HG03520 (cell line): Measurements from ENCODE around the gene HSD17B7.
"Not testable (repeated sequence)": the region's sequence is repeated elsewhere in the genome, so short reads cannot be mapped to it uniquely, and the experiment has no call there.

Source experiments
- ATAC-seq: cut with Tn5 transposase; IDR thresholded peaks from one replicate; pipeline ENCODE4 v1.9.1; 2021; ENCODE audit warnings: mild to moderate bottlenecking, moderate library complexity; ENCODE audit not compliant: unreplicated experiment

Gene HSD17B7, protein sequence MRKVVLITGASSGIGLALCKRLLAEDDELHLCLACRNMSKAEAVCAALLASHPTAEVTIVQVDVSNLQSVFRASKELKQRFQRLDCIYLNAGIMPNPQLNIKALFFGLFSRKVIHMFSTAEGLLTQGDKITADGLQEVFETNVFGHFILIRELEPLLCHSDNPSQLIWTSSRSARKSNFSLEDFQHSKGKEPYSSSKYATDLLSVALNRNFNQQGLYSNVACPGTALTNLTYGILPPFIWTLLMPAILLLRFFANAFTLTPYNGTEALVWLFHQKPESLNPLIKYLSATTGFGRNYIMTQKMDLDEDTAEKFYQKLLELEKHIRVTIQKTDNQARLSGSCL

DNA sequence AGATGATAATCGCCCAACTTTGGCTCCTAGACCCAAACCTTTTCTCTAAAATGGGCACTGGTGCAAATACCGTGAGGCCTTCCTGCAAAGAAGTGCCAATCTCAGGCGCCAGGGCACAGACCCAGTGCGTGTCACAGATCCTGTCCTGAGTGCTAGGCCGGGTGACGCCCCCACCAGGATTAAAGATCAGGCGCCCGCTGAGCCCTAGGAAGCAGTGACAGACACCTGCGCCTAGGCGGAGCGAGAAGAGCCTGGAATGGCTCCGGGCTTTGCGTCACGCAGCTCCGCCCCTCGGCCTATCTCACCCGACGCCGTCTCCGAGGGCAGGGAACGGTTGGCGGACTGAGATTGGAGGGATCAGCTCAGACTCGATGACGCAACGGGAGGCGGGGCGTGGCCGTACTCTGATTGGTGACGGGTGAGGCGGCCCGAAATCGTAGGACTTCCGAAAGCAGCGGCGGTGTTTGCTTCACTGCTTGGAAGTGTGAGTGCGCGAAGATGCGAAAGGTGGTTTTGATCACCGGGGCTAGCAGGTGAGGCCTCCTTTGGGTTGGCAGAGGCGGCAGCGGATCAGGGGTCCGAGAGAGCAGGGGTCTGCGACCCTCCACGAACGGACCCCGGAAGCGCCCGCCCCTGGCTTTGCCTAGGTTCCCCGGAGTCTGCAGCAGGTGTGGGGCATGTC, at the start of gene HSD17B7:
Gene HSD17B7, plus strand, starts transcription at position 400 of the 682 bp plus-strand sequence. Its CDS starts 99 bp downstream, at position 499.
- ATAC-seq, result peak; percentile 99

DNA sequence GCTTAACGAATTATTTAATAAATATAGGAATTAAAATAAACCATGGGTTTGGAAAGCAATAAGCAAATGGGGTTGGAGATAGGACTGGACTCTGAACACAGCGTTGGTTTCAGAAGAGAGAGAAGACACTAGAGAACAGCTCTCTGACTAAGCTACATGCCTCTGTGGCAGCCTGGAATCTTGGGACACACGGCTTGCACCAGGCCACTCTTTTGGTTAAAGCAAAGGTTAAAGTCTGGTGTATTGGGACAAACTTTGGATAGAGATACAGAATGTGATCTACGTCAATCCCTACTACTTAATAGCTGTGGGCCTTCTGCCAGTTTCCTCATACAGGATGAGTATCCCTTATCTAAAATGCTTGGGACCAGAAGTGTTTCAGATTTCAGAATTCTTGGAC, 49.7 kb upstream of the HSD17B7 start:
- no peak for ATAC-seq

DNA sequence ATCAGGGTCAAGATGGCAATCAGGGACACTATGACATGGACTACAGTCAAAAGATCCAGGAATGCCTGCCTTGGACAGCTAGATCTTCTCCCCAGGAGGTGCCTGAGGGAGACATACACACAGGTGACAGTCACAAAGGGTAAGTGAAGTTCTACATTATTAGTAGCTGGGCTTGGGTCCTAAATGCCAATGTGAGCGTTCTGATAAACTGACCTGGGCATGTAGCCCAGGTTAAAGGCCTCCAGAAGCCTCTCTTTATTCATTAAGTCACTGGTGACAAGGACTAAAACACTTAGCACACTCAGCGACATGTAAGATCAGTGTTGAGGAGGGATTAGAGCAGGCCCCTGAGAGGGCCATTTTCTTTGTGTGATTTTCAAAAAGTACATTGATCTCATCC, 48.9 kb upstream of the HSD17B7 start:
- no peak for ATAC-seq

DNA sequence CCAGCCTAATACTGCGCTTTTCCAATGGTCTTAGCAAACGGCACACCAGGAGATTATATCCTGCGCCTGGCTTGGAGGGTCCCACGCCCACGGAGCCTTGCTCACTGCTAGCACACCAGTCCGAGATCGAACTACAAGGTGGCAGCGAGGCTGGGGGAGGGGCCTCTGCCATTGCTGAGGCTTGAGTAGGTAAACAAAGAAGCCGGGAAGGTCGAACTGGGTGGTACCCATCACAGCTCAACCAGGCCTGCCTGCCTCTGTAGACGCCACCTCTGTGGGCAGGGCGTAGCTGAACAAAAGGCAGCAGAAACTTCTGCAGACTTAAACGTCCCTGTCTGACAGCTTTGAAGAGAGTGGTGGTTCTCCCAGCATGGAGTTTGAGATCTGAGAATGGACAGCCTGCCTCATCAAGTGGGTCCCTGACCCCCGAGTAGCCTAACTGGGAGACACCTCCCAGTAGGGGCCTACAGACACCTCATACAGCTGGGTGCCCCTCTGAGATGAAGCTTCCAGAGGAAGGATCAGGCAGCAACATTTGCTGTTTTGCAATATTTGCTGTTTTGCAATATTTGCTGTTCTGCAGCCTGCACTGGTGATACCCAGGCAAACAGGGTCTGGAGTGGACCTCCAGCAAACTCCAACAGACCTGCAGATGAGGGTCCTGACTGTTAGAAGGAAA, 44.1 kb upstream of the HSD17B7 start:
- not testable (repeated sequence) for ATAC-seq

DNA sequence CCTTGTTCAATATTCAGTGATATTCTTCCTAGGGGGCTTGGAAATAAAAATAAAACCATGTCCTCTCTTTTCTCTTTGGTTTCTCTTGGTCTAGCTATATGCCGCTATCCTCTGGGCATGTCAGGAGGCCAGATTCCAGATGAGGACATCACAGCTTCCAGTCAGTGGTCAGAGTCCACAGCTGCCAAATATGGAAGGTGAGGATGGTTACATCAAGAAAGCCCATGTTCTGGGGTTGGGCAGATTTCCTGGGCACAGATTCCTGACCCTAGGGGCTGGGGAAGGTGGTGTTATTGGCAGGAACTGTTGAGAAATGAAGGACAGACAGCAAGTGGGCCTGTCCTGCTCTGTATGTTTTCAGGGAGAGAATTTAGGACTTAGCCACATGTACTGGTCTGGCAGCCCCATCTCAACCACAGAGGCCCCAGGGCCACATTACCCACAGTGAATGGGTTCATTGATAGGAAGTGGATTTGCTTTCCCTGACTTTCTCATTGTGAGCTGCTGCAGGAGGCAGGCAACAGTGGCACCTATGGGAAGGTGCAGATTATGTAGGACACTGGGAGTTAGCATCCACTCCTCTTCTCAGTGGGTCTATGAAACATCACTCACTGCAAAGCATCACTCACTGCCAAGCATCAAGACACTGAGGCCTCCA, 37.4 kb upstream of the HSD17B7 start:
- ATAC-seq, result no peak

DNA sequence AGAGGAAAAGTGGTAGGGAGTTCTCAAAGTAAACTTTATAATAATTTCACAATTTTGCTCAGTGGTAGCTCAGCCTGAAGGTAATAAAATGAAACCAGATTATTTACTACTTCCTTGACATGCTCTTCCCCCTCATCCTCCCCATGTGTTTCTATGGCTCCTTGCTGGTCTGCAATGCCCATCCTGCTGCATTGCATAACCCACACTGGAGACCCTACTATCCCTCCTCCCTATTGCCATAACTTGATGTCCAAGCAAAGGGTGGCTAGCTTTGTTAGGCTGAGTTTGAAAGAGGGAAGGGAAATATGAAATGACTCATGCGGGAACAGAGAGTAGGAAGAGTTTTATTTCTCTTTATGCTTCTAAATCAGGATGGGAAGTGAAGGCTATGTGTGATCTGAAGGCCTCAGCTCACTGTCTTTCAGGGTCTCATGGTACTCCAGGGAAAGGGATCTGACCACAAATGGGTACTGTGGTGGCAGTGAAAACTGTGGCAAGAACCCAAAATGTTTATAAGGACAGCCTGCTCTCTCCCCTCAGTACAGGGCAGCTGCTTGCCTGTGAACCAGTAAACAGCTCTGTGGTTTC, 36.4 kb upstream of the HSD17B7 start:
- ATAC-seq, result no peak

DNA sequence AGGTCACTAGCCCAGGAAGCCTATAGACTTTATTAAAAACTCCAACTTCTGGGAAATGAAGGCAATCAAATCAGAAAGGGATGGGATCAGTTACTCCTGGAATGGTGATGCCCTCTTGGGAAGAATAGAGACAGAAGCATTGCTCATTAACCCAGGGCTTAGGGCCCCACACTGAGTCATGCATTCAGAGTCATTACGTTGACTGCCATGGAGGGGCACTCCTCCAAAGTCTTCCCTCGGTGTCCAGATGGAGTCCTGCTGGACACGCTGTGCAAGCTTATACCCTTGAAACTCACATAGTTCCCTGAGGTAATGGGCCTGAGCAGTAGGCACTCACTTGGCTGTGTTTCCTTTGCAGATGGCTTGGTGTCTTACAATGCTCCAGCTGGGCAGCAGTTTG, 35.2 kb upstream of the HSD17B7 start:
- no peak for ATAC-seq

DNA sequence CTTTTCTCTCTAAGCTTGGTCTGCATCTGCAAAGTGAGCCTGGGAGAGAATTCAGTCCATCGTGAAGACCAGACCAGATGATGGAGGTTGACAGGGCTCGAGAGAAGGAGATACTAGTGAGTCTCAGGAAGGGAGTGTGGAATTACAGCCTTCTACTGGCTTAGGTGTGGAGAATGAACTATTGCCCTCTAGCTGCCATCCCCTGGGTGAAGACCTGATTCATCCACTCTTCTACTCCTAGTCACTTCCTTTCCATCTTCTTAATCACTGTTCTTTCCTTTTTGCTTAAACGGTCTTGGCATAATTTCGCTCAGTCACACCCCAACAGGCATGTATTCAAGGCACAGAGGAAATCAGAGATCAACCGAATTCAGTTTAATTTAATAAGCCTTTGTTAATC, 34.0 kb upstream of the HSD17B7 start:
- no peak for ATAC-seq

DNA sequence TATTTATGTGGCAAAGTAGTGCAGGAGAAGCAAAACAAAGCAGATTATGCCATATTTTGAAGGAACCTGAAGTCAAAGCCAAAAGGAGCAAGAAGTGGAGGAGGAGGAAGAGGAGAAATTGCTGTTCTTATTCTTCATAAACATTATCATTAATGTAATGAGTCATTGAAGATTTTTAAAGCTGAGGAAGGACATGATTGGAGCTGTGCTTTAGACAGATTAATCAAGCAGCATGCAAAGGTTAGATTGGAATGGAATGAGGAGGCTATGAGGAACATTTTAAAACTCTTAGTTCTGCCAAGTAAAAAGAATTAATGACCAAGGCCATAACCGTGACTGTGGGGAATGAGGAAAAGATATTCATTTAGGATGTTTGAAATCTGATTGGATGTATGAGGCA, 33.0 kb upstream of the HSD17B7 start:
- no peak for ATAC-seq

DNA sequence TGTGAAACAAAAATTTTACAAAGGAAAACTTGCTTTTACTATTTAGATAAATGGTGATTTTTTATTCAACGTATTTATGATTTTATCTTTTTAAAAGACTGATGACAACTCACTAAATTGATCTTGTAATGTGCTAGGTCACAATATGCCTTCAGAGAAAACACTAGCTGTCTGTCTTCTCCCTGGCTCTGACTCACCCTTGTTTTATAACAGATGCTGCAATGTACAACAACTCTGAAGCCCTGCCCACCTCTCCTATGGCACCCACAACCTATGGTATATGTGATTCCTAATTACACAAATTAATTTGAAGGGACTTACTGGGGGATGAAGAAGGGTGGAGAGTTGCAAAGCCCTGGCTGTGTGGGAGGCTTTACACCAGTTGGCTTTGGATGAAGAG, 24.7 kb upstream of the HSD17B7 start:
- ATAC-seq, result no peak

DNA sequence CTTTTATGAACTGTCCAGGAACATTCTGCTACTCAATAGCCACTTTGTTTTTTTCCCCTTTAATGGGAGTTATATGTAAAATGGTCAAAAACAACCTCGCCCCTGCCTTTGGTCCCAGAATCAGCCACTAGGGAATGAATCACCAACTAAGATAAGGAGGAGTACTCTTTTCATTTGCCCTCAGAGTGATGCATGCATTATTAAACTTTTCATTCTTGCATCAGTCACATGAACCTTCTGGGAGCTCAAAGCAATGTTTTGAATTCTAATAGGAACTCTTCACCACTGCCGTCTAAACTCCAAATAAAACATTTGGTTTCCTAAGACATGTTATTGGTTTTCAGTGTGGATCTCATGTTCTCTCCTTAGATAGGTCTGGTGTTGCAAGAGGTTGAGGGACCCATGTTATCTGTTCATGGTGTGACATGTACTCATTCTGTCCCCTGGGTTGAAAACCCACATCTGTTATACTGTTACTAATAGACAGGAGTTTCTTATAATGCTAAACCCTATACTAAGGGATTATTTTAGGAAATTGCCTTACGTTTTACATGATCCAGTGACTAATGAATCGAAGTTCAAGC, 17.8 kb upstream of the HSD17B7 start:
- no peak for ATAC-seq

DNA sequence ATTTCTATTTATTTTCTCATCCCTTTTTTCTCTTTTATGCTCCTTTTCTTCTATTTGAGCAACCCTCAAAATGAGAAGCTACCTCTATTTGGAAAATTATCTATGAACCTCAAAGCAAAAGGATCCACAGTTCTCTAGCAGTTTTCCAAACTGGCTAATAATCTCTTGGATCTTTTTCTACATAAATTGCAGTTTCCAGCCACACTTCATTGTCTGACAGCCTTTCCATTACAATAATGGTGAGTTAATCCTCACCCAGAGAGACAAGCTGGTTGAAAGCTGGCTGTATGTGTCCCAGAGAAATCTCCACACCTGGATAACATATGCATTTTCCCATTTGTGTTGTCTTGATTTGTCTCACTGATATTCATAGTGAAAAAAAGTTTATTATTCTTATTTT, 16.5 kb upstream of the HSD17B7 start:
- no peak for ATAC-seq

DNA sequence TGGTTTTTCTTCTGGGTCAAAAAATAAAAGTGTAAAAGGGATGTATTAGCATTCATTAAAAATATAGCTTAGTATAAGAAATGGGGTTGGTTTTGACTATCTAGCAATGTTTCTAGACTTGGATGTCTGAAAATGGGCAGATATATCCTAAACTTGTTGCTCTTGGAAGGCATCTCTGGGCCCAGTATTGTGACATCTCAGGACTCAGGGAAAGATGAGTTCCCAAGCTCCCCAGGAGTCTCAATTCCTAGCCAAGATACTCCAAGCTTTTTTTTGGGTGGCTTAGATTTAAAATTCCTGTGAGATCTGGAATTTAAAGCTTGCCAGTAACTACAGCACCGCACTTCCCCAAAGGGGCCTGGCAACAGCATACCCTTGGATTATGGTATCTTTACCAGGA, 11.5 kb upstream of the HSD17B7 start:
- ATAC-seq, result no peak

DNA sequence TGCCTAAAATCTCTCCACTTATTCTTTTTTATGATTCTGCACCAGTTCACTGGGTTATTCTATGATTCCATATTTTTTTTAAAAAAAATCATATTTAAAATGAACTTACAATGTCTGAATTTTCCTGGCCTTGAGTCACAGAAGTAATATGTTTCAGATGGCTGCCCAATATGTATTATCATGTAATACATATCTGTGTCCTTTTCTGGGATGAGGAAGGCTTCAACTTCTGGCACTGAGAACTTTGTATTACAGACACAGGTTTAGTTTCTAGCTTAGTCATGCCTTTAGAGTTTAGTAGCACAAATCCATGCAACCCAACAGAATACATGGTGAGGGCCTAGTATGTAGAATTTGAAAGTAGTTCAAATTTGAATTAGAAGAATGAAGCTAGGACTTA, 7.8 kb upstream of the HSD17B7 start:
- ATAC-seq, result no peak

DNA sequence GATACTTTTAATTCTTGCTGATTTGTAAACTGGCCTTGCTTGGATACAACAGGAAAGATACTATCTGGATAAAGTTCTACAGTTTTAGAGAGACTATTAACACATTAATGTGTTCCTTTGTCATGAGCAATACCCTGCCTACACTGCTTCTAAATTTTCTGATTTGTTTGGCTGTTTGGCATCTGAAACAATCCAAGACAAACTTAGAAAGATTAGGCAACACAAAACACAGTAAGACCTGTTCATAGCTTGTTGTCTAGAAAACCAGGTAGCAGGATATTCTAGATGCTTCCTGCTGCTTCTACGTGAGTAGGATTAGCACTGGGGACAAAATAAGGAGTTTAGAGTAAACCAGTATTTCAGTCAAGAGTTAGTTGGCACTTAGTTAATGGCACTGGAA, 5.6 kb upstream of the HSD17B7 start:
- ATAC-seq, result not testable (repeated sequence)

DNA sequence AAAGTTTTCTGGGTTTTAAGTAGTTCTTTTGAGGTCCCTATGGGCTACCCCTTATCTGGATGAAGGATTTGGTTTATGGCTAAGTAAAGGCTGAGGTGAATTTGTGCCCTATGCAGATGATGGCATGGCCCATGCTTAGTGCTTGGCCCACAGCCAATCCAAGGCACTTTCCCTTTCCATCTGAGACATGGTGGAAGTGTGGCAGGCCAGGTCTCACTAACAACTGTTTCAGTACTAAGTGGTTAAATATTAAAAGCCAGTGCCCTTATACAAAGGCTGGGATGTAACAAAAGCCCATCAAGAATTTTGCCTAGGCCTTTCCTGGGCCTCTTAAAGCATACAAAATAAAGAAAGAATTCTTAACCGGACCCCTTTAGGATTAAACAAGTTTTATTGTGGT, 1.7 kb upstream of the HSD17B7 start:
- ATAC-seq, result not testable (repeated sequence)

DNA sequence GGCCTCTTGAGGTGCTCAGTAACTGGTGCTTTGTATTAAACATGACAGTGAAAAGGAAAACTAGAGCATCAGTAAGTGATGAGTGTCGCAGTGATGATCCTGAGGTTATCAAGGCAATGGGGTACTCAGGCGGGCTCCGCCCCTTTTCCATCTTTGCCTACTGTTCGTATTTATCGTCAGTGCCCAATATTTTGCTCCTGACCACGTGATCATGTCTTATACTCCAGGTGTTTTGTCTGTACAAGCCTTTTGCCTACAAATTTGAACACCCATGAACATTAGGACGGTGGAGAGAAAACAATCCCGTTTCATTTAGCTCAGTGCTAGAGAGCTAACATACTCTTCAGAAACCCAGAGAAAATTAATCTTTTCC, 469 bp downstream of the HSD17B7 start:
- not testable (repeated sequence) for ATAC-seq

DNA sequence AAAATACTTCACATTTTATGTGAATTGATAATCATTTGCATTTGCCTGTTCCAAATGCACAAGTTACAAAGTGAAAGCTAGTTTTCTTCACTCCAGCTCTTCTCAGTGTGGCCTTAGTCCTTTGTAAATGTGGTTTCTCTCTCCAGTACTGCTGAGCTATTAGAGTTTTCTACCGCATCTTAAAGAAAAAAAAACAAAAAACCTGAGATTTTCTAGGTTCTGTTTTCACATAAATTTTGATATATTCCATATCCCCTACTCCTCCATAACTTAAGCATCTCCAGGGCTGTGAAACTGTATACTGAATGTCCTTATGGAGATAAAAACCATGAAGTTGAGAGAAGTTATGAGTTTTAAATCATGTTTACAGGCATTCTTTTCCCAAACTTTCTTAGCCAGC, 3.8 kb downstream of the HSD17B7 start:
- not testable (repeated sequence) for ATAC-seq

DNA sequence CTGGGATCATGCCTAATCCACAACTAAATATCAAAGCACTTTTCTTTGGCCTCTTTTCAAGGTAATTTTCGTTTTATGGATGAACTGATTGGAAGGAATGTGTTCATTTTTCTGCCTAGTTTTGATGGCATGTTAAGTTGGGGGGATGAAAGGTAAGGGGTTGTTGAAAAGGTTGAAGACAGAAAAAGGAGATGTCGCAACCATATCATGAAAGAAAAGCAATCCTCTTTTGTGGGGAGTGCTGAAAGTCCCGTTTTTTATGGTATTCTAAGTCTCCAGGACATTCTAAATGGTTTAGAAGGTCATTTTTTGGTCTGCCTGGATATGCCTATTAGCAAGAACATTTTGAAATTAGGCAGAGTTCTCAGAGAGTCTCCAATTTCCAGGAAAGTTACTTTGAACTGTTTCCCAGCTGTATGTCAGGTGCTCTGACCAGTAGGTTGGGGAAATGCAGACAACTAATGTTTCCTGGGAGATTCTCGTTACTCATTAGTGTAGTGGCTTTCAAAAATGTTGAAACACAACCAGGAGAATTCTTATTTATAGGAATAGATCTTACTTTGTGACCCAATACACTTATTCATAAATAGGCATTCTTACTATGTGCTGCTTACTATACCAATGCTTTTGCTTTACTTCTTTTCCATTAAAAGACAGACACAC, 6.2 kb downstream of the HSD17B7 start:
- ATAC-seq, result not testable (repeated sequence)
